GM23338 (cell line): ENCODE results near the gene MYH6. TPM values are rescaled to one million over a fixed set of nuclear protein-coding genes. Genes with fewer than 3 reads are reported as not detected.

ENCODE experiments used
- ATAC-seq: fragments of 200-7000 bp; cut with Tn5 transposase; 3 replicates; pipeline ENCODE4 v1.9.1; 2020
- DNase-seq: peaks from one replicate; pipeline ENCODE4 v3.0.0-alpha.2; 2015; ENCODE audit warnings: low spot score
- H2AFZ ChIP-seq: fragments of 200-600 bp; sonication (generic); 2 replicates; pipeline ENCODE4 v1.8.0; 2016; ENCODE audit warnings: antibody characterized with exemption, mild to moderate bottlenecking, moderate library complexity
- H3F3A ChIP-seq: fragments of 200-600 bp; sonication (generic); replicated peaks from 2 replicates; pipeline ENCODE4 v1.8.0; 2017; ENCODE audit warnings: antibody characterized with exemption, mixed run types, low read depth
- H3K27ac ChIP-seq: fragments of 200-600 bp; sonication (generic); 2 replicates; pipeline ENCODE4 v1.6.1; 2016; ENCODE audit warnings: low read depth
- H3K27me3 ChIP-seq: fragments of 200-600 bp; sonication (generic); 2 replicates; pipeline ENCODE4 v1.8.0; 2016; ENCODE audit warnings: mild to moderate bottlenecking, mixed run types, moderate library complexity; ENCODE audit not compliant: insufficient read depth
- H3K36me3 ChIP-seq: fragments of 200-600 bp; sonication (generic); 2 replicates; pipeline ENCODE4 v1.8.0; 2016; ENCODE audit warnings: mild to moderate bottlenecking; ENCODE audit not compliant: insufficient read depth
- H3K4me1 ChIP-seq: fragments of 200-600 bp; sonication (generic); 2 replicates; pipeline ENCODE4 v1.8.0; 2016; ENCODE audit warnings: mild to moderate bottlenecking, moderate library complexity; ENCODE audit not compliant: insufficient read depth
- H3K4me2 ChIP-seq: fragments of 200-600 bp; sonication (generic); 2 replicates; pipeline ENCODE4 v1.7.1; 2017; ENCODE audit warnings: mixed run types
- H3K4me3 ChIP-seq: fragments of 200-600 bp; sonication (generic); 2 replicates; pipeline ENCODE4 v1.6.1; 2016; ENCODE audit warnings: mixed run types
- H3K79me2 ChIP-seq: fragments of 200-600 bp; sonication (generic); replicated peaks from 2 replicates; pipeline ENCODE4 v1.8.0; 2017; ENCODE audit warnings: mild to moderate bottlenecking; ENCODE audit not compliant: insufficient read depth
- H3K9me2 ChIP-seq: fragments of 200-600 bp; sonication (generic); 2 replicates; pipeline ENCODE4 v1.8.0; 2017; ENCODE audit not compliant: insufficient read depth
- H4K20me1 ChIP-seq: fragments of 200-600 bp; sonication (generic); replicated peaks from 2 replicates; pipeline ENCODE4 v1.8.0; 2017; ENCODE audit warnings: mild to moderate bottlenecking; ENCODE audit not compliant: insufficient read depth
- H3K27ac Mint-ChIP-seq: 2 replicates; pipeline ENCODE4 v1.8.0; 2020; ENCODE audit warnings: inconsistent platforms, mild to moderate bottlenecking, moderate library complexity, mixed read lengths
- H3K27me3 Mint-ChIP-seq: 3 replicates; pipeline ENCODE4 v1.8.0; 2022; ENCODE audit warnings: low read depth, mild to moderate bottlenecking, moderate library complexity, mixed read lengths, inconsistent platforms; ENCODE audit not compliant: insufficient read depth, poor library complexity
- H3K36me3 Mint-ChIP-seq: 3 replicates; pipeline ENCODE4 v1.8.0; 2021; ENCODE audit warnings: low read depth, mild to moderate bottlenecking, inconsistent platforms, moderate library complexity, mixed read lengths
- H3K4me1 Mint-ChIP-seq: 3 replicates; pipeline ENCODE4 v1.8.0; 2020; ENCODE audit warnings: mild to moderate bottlenecking, inconsistent platforms, mixed read lengths
- H3K4me3 Mint-ChIP-seq: 3 replicates; pipeline ENCODE4 v1.8.0; 2021; ENCODE audit warnings: moderate library complexity, mild to moderate bottlenecking, inconsistent platforms, mixed read lengths
- H3K9me3 Mint-ChIP-seq: 3 replicates; pipeline ENCODE4 v1.8.0; 2020; ENCODE audit warnings: moderate library complexity, mild to moderate bottlenecking, inconsistent platforms, mixed read lengths
- EZH2phosphoT487 ChIP-seq: fragments of 200-600 bp; sonication (generic); IDR thresholded peaks from one replicate; pipeline ENCODE4 v1.8.1; 2018; ENCODE audit warnings: antibody characterized with exemption; ENCODE audit not compliant: unreplicated experiment
- JUNB ChIP-seq: IDR thresholded peaks from one replicate; pipeline ENCODE4 v1.6.1; 2016; ENCODE audit warnings: antibody characterized with exemption; ENCODE audit not compliant: unreplicated experiment
- NANOG ChIP-seq: IDR thresholded peaks from 2 replicates; pipeline ENCODE4 v1.6.1; 2016; ENCODE audit warnings: antibody characterized with exemption, borderline replicate concordance
- STAT1 ChIP-seq: IDR thresholded peaks from one replicate; pipeline ENCODE4 v1.6.1; 2016; ENCODE audit warnings: antibody characterized with exemption; ENCODE audit not compliant: unreplicated experiment
- ZNF331 ChIP-seq: fragments of 250-450 bp; sonication (Bioruptor Pico); IDR thresholded peaks from 2 replicates; pipeline ENCODE4 v1.5.0; 2020; ENCODE audit warnings: low read depth, mild to moderate bottlenecking, moderate library complexity
- polyA plus RNA-seq: library from polyadenylated mRNA; unstranded; fragments of >200 nt; fragmentation: Nextera tagmentation; extraction: Ambion mirVana; gene quantifications from 2 replicates; pipeline ENCODE4 v1.2.1, GENCODE V29; 2016
- total RNA-seq: library from RNA; depleted of rRNA; stranded (reverse); fragments of >200 nt; shearing (Covaris generic); gene quantifications from 2 replicates; pipeline ENCODE4 v1.2.3, GENCODE V29; 2014
- TF ChIP-seq, protein P1 (sequence below), 2 experiments: fragments of 200-600 bp in 1 of 2; sonication (generic) in 1 of 2; conservative IDR thresholded peaks; 2 replicates each; pipeline versions ENCODE4 v1.5.1 to v1.6.1; 2016 to 2017; ENCODE audit warnings: antibody characterized with exemption in 2 of 2, low read depth in 2 of 2, mild to moderate bottlenecking in 2 of 2, moderate library complexity in 1 of 2

The MYH6 gene
- total and polyA plus RNA-seq, 2 experiments from 2014 or later = 0.03 to 0.10 TPM

DNA sequence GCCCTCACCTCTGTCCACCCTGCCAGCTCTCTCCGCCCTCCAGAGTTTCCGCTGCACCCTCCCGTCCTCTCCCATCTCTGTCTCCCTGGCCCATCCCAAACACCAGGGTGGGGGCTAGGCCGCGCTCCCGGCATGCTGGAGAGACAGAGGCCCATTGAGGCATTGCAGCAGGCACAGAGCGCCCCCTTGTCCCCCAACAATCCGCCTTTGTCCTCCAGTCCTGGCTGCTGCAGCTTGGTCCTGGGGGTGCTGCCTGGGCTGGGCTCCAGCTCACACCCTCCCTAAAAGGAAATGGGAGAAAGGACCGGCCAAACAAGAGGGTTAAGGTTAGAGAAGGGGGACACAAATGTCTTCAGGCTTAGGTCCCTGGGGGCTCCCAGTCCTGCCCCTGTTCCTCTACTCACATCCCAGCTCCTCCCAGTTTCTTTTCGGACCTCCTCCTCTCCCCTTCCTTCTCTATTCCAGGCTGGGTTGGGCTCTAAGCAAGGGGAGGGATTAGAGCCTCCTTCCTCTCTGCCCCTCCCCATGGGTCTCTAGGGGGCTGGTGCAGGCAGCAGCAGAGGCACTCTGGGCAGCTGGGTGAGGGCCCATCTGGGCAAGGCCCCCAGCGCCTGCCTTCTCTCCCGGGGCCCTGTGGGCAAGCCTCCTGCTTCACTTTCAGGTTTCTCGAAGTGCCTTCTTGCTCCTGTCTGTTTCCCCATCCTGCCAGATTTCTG is 31.4 kb downstream of the MYH6 start, which contains the start of gene CMTM5:
CMTM5 (plus strand) TSS at position 565 of the 716 bp plus-strand sequence. CDS start 206 bp downstream, outside the sequence.
- no peak for TF ChIP-seq JUNB
- TF ChIP-seq, protein P1, sequence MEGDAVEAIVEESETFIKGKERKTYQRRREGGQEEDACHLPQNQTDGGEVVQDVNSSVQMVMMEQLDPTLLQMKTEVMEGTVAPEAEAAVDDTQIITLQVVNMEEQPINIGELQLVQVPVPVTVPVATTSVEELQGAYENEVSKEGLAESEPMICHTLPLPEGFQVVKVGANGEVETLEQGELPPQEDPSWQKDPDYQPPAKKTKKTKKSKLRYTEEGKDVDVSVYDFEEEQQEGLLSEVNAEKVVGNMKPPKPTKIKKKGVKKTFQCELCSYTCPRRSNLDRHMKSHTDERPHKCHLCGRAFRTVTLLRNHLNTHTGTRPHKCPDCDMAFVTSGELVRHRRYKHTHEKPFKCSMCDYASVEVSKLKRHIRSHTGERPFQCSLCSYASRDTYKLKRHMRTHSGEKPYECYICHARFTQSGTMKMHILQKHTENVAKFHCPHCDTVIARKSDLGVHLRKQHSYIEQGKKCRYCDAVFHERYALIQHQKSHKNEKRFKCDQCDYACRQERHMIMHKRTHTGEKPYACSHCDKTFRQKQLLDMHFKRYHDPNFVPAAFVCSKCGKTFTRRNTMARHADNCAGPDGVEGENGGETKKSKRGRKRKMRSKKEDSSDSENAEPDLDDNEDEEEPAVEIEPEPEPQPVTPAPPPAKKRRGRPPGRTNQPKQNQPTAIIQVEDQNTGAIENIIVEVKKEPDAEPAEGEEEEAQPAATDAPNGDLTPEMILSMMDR (conservative IDR thresholded peaks at IDR 0.05; ENCODE audit: low read depth in 2 of 2) = peak; percentile 30 to 70
- H3K27ac ChIP-seq = no peak within 1 kb of the TSS

DNA sequence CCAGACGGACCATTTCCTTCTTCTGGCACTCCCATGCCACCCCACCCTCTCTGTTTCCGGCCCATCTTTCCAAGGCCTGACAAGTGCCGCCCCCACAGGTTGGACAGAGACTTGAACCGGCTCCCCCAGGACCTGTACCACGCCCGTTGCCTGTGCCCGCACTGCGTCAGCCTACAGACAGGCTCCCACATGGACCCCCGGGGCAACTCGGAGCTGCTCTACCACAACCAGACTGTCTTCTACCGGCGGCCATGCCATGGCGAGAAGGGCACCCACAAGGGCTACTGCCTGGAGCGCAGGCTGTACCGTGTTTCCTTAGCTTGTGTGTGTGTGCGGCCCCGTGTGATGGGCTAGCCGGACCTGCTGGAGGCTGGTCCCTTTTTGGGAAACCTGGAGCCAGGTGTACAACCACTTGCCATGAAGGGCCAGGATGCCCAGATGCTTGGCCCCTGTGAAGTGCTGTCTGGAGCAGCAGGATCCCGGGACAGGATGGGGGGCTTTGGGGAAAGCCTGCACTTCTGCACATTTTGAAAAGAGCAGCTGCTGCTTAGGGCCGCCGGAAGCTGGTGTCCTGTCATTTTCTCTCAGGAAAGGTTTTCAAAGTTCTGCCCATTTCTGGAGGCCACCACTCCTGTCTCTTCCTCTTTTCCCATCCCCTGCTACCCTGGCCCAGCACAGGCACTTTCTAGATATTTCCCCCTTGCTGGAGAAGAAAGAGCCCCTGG is 32.4 kb downstream of the MYH6 start:
- H3K9me3 Mint-ChIP-seq = no peaks in the 10 kb centered on the region
- H3K27ac Mint-ChIP-seq = no peak overlapping the region
- H2AFZ ChIP-seq = peak overlapping the region; percentile 95; the same call in 1 of the 2 replicates
- H3K4me3 Mint-ChIP-seq = no peak overlapping the region
- H3K27me3 ChIP-seq = peaks cover 31% of the 10 kb centered on the region; the same call in 1 of the 2 replicates
- H3F3A ChIP-seq = no peaks in the 10 kb centered on the region
- H3K9me2 ChIP-seq = no peaks in the 10 kb centered on the region
- peaks cover 9% of the 10 kb centered on the region; the same call in 1 of the 2 replicates for H3K4me1 ChIP-seq
- TF ChIP-seq, protein P1 (conservative IDR thresholded peaks at IDR 0.05; ENCODE audit: low read depth in 2 of 2) = no peak
- no peak for TF ChIP-seq STAT1
- no peak for TF ChIP-seq JUNB
- TF ChIP-seq ZNF331 = no peak
- TF ChIP-seq EZH2phosphoT487 = no peak
- no peak for TF ChIP-seq NANOG
- ATAC-seq (no peak), DNase-seq (no peak)
- H3K4me2 ChIP-seq = peak overlapping the region; percentile 78
- H3K36me3 ChIP-seq = no peaks in the 10 kb centered on the region
- no peaks in the 10 kb centered on the region for H3K36me3 Mint-ChIP-seq
- H4K20me1 ChIP-seq = no peaks in the 10 kb centered on the region; the same call in 1 of the 2 replicates
- H3K4me1 Mint-ChIP-seq = peaks cover 17% of the 10 kb centered on the region; the same call in 2 of the 3 replicates
- H3K4me3 ChIP-seq = no peak overlapping the region
- H3K79me2 ChIP-seq = no peaks in the 10 kb centered on the region
- H3K27ac ChIP-seq = no peak overlapping the region
- H3K27me3 Mint-ChIP-seq = peaks cover 29% of the 10 kb centered on the region

More for the DNA sequence above, 31.4 kb downstream of the MYH6 start, which contains the start of gene CMTM5:
- Mint-ChIP-seq H3K27ac (no peak within 1 kb of the TSS), H3K36me3 (no peaks in the 10 kb centered on the region), H3K27me3 (peaks cover 25% of the 10 kb centered on the region), H3K4me1 (peaks cover 19% of the 10 kb centered on the region), H3K4me3 (peak within 1 kb of the TSS; percentile 20; the same call in 2 of the 3 replicates), H3K9me3 (no peaks in the 10 kb centered on the region; the same call in 2 of the 3 replicates)
- Histone ChIP-seq H3K4me3 (peak within 1 kb of the TSS; percentile 51), H3F3A (no peaks in the 10 kb centered on the region), H3K27me3 (peaks cover 31% of the 10 kb centered on the region; the same call in 1 of the 2 replicates), H3K4me2 (peak within 1 kb of the TSS; percentile 78), H3K36me3 (no peaks in the 10 kb centered on the region), H3K79me2 (no peaks in the 10 kb centered on the region), H3K4me1 (peaks cover 9% of the 10 kb centered on the region; the same call in 1 of the 2 replicates), H4K20me1 (no peaks in the 10 kb centered on the region; the same call in 1 of the 2 replicates), H3K9me2 (no peaks in the 10 kb centered on the region), H2AFZ (peak within 1 kb of the TSS; percentile 95)
- DNase-seq (peak; percentile 79), ATAC-seq (peak; percentile 82)
